Hepatic stellate cell (primary cell): Measurements from ENCODE around the gene DPP7.

Experiments used
- DNase-seq: peaks from one replicate; pipeline ENCODE4 v3.0.0; 2011; ENCODE audit warnings: low spot score

Gene DPP7

DNA sequence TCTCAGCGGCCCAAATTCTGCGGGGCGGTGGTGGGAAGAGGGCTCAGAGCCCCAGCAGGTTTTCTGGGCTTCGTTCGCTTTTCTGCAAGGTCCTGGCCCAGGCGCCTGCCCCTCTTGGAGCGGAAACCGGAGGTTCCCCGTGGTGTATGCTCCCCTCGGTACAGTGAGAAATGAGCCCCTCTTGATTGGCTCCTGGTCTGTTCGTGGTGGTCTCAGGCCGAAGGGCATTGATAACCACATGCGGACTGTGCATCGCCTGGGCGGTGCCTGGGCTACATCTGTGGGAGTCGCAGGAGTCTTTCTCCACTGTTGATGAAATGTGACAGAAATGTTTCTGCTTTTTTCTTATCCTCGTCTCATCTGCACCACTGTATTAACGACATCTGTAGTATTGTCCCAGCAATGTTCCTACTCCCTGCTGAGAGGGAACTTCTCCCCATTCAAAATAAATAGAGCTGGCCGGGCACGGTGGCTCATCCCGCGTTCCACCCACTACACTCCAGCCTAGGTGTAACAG, 27.1 kb downstream of the DPP7 start:
- no peak for DNase-seq

DNA sequence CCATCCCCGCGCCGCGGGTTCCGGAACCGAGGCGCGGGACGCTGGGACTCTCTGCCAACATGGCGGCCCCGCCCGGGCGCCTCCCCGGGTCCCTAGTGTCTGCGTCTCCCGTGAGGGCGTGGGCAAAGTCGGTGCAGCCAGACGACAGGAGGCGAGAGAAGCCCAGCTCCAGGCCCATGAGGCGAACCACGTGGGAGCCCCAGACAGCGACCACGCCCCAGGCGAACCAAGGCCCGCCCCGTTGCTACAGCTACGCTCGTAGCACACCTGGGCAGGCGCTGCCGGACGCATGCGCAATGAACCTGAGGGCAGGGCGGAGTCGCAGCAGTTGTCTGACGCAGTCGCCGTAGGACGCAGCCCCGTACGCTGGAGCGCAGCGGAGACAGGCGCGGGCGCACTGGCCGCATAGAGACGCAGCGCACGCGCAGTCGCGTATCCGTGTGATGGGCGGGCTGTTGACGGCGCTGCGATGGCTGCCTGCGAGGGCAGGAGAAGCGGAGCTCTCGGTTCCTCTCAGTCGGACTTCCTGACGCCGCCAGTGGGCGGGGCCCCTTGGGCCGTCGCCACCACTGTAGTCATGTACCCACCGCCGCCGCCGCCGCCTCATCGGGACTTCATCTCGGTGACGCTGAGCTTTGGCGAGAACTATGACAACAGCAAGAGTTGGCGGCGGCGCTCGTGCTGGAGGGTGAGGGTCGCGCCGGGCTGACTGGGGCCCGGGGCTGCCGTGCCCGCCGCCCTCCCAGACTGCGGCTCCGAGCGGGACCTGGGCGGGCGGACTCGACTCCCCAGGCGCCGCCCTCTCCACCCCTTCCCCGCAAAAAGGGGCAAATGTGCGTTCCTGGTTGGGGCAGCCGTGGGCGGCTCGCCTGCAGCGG, 27.8 kb downstream of the DPP7 start, which contains the start of gene MAN1B1:
Gene MAN1B1 (plus strand): TSS at position 455 of the 878 bp plus-strand sequence. CDS start 15 bp downstream, at position 470.
- peak; percentile 99 for DNase-seq

DNA sequence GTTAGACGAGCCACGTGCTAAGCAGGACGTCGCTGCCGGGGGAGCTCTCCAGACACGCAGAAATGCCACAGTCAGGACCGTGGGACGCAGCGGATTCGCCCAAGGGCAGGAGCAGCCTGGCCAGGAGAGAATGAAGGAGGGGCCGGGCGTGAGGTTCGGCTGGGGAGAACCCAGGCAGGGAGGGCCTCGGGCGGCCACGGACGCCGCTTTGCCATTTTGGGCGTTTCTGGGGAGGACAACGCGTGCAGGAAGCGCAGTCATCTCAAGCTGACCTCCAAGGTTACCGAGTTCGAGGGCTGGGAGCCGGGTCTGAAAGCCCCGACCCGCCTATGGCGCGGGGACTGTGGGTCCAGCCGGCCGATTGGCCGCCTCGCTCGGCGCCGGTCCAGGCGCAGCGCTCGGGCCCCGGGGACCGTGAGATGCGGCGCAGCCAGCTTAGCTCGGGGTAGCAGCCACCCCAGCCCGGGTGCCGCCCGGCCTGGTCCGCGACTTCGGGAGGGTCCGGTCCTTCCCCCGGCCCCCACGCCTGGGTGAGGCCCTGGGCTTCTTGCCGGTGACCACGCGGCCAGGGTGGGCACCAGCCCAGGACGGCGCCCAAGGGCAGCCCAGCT, 28.5 kb downstream of the DPP7 start:
- DNase-seq, result peak; percentile 51

DNA sequence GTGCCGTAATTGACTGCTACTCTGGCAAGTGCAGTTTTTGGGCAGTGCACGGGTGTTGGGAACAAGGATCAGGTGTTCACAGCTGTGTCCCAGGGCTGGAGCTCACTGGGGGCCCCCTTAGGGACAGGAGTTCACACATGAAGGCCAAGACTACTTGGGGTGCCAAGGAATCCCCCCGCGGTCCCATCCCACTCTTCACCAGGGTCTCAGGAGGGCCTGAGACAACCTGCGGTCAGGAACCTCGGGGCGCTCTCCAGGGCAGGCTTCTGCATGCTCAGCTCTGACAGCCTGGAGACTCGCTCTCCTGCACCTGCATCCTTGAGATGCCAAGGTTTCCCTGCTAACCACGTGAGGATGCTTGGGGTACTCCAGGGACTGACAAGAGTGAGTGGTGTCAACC, 30.0 kb downstream of the DPP7 start:
- DNase-seq, result no peak

DNA sequence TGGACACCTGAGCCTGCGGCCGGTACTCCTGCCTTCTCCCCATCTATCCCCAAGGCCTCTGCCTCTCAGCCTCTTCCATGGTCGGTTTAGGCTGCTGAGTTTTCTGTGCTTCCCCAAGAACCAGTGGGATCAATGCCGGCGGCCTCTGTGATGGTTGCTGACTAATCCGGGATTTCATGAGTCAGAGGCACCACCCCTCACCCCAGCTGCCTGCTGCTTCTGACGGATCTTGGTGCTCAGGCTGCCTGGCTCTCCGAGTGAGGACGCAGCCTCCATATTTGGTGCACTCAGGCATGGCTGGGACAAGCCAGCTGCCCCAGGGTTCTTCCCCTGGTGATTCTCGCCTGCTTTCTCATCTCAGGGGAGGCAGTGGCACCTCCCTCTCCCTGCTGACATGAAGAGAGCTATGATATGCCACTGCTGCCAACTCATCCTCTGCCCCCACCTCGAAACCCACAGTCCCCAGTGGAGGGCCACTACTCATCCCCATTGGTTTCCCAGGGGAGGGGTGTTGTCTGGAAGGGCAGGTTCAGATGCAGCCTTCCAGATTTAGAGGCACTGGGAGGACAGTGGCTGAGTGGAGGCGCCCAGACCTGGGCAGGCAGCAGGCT, 31.0 kb downstream of the DPP7 start:
- peak; percentile 95 for DNase-seq

DNA sequence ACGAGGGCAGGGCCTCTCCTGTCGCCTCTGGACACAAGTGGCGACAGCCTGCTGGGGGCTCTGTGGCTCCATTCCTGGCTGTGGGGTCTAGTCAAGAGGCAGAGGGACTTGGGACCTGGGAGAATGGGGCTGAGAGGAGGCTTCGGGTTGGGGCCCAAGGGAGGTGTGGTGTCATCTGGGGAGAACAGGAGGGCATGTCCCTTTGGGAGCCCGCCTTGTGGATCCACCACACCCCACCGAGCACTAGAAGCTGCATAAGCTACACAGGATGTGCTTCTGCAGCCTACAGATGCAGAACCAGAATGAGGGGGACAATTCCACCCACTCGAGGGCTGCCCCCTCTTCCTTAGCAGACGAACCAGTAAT, 31.6 kb downstream of the DPP7 start:
- no peak for DNase-seq

DNA sequence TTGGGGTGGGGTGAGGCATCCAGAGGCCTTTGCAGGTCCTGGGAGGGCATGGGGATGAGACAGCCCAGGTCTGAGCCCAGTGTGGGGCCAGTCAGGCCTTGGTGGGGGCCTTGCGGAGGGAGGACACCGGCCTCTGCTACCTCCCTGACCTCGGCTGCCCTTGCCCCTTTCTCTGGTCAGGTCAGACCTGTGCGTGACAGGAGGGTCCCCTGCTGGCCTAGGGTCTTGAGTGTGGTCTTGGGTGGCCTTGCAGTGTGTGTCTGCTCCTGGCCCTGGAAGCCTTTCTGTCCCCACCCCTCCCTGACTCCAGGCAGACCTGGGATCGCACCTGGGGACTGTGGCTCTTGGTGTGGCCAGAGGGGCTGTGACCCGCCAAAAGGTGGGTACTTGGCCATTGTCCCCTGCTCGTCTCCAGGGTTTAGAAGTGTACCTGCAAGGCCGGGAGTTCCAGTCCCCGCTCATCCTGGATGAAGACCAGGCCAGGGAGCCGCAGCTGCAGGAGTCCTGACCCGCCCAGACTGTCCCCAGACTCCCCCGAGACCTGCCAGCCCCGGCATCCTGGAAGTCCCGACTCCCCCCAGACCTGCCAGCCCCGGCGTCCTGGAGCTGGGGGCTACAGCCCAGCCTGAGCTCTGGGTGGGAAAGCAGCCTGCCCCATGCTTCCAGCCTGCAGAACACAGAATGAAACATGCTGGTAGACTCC, 32.2 kb downstream of the DPP7 start:
- no peak for DNase-seq

DNA sequence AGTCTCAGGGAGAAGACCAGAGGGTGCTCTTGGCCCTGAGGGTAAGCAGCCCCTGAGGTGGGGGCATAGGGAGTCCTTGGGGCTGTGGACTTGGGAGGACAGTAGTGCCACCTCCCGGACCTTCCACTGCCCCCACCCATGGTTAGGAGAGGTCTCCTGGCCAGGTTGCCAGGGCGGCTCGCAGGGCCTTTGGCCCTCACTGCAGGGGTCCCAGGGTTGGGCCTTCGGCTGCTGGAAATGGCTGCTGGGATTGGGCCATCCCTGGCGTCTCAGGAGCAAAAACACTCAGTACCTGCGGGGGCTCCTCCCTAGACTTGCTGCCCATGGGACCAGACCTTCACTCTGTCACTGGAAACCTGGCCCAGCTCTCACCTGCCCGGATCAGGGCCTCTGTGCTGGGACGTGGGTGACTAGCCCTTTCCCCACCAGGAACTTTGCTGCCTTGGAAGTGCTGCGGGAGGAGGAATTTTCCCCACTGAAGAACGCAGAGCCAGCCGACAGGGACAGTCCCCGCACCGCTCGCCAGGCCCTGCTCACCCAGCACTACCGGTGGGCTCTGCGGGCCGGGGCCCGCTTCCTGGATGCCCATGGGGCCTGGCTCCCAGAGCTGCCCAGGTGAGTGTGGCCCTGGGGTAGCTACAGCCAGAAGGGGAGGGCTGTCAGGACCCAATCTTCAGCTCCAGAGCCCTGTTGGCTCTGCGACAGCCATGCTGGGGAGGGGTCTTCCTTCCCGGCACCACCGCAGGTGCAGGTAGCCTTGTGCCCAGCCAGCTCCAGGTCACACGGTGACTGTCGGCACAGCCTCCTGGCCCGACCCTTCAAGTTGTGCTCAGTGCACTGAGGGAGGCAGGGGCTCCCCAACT, 34.0 kb downstream of the DPP7 start:
- no peak for DNase-seq

DNA sequence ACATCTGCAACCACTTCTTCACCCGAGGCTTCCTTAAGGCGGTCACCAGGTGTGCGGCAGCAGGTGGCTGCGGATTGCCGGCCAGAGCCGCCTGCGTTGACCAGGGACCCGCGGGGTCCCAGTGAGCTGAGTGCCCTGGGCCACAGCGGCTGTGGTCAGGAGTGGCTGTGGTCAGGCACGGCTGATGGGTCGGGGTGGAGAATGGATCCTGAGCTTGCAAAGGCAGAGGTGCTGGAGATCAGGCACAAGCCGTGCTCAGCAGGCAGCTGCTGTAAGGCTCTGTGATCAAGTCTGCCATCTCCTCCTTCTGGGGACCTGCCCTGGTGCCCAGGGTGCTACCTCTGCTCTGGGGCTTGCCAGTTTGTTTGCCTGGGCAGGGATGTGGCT, 35.1 kb downstream of the DPP7 start:
- DNase-seq, result no peak

DNA sequence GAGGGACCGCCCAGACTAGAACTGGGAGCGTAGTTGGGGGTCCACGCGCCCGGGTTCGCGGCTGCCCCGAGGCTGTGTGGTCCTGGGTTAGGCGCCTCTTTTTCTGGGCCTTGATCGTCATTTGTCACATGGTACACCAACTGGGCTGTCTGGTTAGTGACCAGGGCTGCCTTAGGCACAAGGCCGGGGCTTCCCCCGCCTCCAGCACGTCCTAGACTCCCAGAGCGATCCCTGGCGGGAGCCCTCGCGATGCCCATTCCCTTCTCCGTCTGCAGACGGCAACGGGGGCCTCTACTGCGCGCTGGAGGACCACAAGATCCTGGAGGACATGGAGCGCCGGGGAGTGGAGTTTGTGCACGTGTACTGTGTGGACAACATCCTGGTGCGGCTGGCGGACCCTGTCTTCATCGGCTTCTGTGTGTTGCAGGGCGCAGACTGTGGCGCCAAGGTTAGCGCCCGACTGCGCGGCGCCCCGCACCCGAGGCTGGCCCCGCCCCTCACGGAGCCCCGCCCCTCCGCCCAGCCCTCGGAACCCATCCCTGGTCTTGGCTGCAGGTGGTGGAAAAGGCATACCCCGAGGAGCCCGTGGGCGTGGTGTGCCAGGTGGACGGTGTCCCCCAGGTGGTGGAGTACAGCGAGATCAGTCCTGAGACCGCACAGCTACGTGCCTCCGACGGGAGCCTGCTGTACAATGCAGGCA, 35.7 kb downstream of the DPP7 start:
- DNase-seq, result no peak

DNA sequence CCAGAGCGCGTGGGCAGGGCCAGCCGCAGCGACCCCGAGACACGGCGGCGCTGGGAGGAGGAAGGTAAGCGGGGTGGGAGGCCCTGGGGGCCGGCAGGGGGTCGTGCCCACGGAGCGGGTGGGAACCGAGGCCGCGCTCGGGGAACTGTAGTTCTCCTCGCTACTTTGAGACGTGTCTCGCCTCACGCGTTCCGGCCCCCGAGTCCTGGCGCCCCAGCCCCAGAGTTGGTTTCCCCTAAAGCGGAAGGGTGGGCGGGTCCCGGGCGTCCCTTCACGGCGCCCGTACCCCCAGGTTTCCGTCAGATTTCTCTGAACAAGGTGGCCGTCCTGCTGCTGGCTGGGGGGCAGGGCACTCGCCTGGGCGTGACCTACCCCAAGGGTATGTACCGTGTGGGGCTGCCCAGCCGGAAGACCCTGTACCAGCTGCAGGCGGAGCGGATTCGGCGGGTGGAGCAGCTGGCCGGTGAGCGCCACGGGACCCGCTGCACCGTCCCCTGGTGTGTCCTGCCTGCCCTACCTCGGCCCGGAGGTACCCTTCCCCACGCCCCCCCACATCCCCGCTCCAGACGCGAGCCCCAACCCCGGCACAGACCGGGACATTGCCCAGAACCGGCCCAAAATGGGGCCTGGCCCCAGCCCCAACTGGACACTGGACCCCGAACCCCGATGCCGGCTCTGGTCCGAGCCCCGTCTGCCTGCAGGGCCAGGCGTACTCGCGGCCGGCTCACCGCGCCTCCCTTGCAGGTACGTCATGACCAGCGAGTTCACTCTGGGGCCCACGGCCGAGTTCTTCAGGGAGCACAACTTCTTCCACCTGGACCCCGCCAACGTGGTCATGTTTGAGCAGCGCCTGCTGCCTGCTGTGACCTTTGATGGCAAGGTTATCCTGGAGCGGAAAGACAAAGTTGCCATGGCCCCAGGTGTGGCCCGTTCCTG, 36.5 kb downstream of the DPP7 start:
- DNase-seq, result no peak

DNA sequence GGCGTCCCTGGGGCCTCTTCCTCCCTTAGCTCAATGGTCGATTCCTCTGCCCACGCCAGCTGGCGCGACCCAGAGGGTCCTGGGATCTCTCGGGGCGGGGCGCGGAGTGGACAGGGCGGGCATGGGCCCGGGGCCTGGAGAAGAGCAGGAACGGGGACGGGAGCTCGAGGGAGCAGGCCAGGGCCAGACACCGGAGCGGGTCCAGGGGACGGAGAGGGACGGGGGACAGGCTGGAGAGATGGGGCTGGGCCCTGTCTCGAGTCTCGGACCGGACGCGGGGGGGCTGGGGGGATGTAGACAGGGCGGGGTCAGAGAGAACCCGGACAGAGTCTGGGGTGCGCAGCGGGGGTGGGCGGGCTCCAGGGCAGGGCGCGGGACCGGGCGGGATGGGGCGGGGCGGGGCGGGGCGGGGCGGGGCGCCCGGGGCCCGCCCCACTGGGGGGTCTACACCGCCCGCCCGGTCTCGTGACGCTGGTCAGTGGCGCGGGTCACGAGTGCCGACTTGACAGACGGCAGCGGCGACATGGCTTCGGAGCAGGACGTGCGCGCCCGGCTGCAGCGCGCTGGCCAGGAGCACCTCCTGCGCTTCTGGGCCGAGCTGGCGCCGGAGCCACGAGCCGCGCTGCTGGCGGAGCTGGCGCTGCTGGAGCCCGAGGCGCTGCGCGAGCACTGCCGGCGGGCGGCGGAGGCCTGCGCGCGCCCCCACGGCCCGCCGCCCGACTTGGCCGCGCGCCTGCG, 37.4 kb downstream of the DPP7 start, which contains the start of gene UAP1L1:
Gene UAP1L1 (plus strand): TSS at position 508 of the 738 bp plus-strand sequence. CDS start 16 bp downstream, at position 524.
- peak; percentile 67 for DNase-seq

DNA sequence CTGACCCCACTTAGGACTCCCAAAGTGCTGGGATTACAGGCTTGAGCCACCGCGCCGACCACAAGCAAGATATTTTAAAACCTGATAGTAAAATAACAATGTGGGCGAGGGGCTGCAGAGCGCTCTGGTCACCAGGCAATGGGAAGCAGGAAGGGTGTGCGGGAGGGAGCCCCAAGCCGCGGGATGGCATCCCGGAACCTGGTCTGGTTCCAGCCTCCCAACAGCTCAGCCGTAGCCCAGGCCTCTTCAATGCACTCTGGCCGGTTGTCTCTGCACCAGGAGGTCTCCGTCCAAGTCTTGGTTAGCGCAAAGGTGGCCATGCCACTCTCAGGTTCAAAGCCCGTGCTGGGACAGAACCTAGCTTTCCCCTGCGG, 37.9 kb downstream of the DPP7 start:
- DNase-seq, result no peak

DNA sequence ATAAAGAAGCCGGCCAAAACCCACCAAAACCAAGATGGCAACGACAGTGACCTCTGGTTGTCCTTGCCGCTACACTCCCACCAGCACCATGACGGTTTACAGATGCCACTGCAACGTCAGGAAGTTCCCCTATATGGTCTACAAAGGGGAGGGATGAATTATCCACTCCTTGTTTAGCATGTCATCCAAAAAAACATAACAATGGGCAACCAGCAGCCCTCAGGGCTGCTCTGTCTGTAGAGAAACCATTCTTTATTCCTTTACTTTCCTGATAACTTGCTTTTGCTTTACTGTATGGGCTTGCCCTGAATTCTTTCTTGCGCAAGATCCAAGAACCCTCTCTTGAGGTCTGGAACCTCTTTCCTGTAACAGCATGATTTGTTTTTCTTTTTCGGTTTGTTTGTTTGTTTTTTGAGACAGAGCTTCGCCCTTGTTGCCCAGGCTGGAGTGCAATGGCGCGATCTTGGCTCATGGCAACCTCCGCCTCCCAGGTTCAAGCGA, 39.2 kb downstream of the DPP7 start:
- DNase-seq, result no peak

DNA sequence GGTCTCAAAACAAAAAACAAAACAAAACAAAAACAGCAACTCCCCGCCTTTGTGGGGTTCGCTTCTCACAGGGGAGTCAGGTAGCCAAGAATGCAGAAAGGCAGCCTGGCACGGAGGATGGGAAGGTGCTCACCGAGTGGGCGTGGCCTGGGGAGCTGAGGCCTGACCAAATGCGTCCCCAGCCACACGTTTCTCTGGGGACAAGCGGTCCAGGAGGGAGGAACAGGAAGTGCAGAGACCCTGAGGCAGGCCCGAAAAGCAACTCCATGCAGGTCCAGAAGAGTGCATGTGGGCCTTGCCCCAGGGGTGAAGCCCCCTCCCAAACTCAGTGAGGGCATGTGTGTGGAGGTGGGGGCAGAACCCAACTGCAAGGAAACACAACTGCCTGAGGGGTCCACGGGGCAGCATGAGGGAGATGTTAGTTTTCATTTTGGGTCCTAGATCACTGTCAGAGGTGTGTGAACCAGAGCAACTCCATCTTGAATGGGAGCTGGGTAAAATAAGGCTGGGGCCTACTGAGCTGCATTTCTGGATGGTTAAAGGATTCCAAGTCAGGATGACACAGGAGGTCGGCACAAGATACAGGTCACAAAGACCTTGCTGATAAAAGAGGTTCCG, 39.8 kb downstream of the DPP7 start:
- no peak for DNase-seq

DNA sequence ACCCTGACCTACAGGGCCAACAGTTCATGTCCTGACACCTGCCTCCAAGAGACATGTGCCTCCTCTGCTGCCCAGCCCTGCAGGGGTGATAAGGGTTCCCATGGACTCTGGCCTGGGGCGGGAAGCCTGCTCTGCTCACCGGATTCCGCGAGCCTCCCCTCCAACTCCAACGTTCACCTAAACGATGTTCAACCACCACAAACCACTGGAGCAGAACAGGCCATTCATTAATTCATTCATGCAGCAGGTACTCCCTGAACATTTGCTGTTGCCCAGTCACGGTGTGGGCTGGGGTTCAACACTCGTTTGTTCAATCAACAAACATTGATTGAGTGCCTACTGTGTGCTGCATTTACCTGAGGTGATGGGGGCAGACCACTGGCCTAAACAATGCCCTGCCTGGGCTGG, 40.5 kb downstream of the DPP7 start:
- DNase-seq, result no peak

DNA sequence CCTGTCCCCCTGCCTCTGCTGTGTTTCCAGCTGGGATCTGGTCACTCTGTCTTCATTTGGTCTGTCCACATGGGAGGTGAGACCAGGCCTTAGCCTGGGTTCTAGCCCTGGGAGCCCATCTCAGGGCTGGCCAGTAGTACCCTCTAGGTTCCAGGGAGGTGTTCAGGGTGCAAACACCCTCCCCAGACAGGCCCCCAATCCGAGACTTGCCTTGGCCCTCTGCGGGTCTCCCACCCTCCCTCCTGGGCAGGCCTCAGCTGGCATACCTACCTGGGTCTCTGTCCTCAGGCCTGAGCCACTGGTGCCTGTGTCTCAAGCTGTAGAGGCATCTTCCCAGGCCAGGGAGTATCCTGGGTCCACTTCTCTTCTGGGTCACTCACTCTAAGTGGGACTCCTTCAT, 43.3 kb downstream of the DPP7 start:
- no peak for DNase-seq

DNA sequence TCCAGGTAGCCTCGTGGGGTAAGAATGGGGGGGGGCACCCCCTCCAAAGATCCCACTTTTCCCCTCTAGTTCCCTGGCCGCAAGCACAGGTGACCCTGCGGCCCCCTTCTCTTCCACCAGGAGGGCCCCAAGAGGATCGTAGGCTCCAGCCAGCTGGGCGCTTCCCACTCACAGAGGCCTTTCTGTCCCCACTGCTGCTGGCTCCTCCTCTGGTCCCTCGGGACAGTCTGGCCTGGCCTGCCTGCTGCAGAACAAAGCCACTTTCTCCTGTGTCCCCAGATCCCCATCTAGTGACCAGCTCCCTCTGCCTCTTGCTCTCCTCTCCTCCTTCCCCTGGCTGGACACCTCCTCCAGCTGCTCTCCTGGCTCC, 43.6 kb downstream of the DPP7 start:
- DNase-seq, result peak; percentile 55
